ENCODE results near the gene RRM2. TPM values are rescaled to one million over a fixed set of nuclear protein-coding genes. Genes with fewer than 3 reads are reported as not detected.
A peak's percentile ranks its signal among the peaks of the same experiment; 100 is the strongest.

The RRM2 gene
- total and polyA plus RNA-seq, 2 of the 4 experiments (the other 2 are of a cell fraction): 53.6 to 68.5 TPM

DNA sequence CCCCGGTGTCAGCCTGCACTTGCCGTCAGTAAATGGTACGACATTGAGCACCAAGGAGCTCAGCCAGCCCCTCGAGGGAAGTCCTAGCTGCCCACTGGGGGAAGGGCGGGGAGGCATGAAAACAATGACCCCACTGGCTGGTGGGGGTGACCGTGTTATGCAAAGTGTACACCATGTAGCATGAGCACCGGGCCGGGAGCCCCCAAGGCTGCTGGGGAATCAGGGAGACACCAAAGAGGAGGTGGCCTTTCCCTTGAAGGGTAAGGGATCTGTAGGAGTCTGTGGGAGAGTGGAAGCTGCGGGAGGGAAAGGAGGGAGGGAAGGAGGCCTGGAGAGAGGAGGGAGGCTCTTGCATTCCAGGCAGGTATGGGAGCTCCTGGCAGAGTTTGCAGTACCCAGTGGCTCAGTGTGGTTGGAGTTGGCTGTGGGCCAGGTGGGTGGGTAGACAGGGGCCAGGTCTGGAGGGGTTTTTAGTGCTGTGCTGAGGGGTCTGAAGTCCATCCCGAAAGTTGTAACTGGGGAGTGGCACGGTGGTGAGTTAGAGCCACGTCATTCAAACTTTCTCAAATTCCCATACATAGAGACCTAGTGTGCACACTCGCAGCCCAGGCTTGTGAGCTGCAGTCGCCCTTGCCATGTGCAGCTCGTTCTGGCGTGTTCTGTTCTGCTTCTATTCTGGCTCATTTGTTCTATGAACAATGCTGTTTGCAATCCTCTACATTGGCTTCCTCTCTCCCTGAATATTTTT, 22.4 kb downstream of the RRM2 start:
- H3K56ac ChIP-seq (ENCODE audit: extremely low read depth, insufficient read depth, low read length): no peak overlapping the region
- no peaks in the 10 kb centered on the region for H4K20me1 ChIP-seq (ENCODE audit: insufficient read depth, low read length)
- no peak overlapping the region for H2BK5ac ChIP-seq (ENCODE audit: low read depth, low read length, poor library complexity, severe bottlenecking)
- H4K5ac ChIP-seq (ENCODE audit: low read depth, low read length): no peak overlapping the region
- H2BK120ac ChIP-seq (ENCODE audit: low read depth, low read length): no peak overlapping the region
- H4K8ac ChIP-seq (ENCODE audit: low read depth in 2 of 2, low read length in 2 of 2): no peak overlapping the region
- no peak overlapping the region for H3K4me2 ChIP-seq (ENCODE audit: low read depth, low read length)
- no peak overlapping the region; the same call in 1 of the 2 replicates for H3K27ac ChIP-seq (ENCODE audit: insufficient read depth, low read length)
- no peak overlapping the region for H3K4me3 ChIP-seq (ENCODE audit: insufficient read depth, low read depth, low read length)
- no peaks in the 10 kb centered on the region; a peak in 1 of 4 replicates for H3K79me1 ChIP-seq (ENCODE audit: low read depth in 1 of 2, low read length in 2 of 2)
- no peak for DNase-seq
- in situ Hi-C loops (cut with MboI; ENCODE audit: low sequenced_read_pairs): loop anchor here (10.0 kb wide), 1 partner anchor 260 kb away; no protein-coding TSS in a partner anchor
- dilution Hi-C loops (cut with HindIII; ENCODE audit: low sequenced_read_pairs, unreplicated experiment): no loop called here
- no peak overlapping the region for H3K9ac ChIP-seq (ENCODE audit: low read depth, low read length)
- no TSS peak for BruUV-seq (replicated peaks)
- intact Hi-C loops (cut with micrococcal nuclease): no loop called here
- H3K9me3 ChIP-seq (ENCODE audit: control insufficient read depth, insufficient read depth, low read length): no peaks in the 10 kb centered on the region
- H4K91ac ChIP-seq (ENCODE audit: insufficient read depth, low read depth, low read length): no peak overlapping the region
- H2AK9ac ChIP-seq (replicated peaks; ENCODE audit: low read depth, low read length, poor library complexity): no peak overlapping the region
- H2AFZ ChIP-seq (replicated peaks; ENCODE audit: low read length, poor library complexity): peak overlapping the region; percentile 66
- no peak overlapping the region for H3K18ac ChIP-seq (ENCODE audit: low read depth, low read length)
- H3K4me1 ChIP-seq (ENCODE audit: control insufficient read depth, insufficient read depth, low read length): no peaks in the 10 kb centered on the region; the same call in 1 of the 2 replicates
- H3K36me3 ChIP-seq (ENCODE audit: control insufficient read depth, insufficient read depth, low read length): no peaks in the 10 kb centered on the region
- TF ChIP-seq MAFK (IDR thresholded peaks at IDR 0.05; ENCODE audit: low read depth, low read length): no peak
- TF ChIP-seq BHLHE40 (IDR thresholded peaks at IDR 0.05; ENCODE audit: low read depth, low read length): no peak
- TF ChIP-seq, protein P1, sequence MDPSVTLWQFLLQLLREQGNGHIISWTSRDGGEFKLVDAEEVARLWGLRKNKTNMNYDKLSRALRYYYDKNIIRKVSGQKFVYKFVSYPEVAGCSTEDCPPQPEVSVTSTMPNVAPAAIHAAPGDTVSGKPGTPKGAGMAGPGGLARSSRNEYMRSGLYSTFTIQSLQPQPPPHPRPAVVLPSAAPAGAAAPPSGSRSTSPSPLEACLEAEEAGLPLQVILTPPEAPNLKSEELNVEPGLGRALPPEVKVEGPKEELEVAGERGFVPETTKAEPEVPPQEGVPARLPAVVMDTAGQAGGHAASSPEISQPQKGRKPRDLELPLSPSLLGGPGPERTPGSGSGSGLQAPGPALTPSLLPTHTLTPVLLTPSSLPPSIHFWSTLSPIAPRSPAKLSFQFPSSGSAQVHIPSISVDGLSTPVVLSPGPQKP (IDR thresholded peaks at IDR 0.05; ENCODE audit: borderline replicate concordance, low read depth, low read length): no peak
- TF ChIP-seq, protein P2, sequence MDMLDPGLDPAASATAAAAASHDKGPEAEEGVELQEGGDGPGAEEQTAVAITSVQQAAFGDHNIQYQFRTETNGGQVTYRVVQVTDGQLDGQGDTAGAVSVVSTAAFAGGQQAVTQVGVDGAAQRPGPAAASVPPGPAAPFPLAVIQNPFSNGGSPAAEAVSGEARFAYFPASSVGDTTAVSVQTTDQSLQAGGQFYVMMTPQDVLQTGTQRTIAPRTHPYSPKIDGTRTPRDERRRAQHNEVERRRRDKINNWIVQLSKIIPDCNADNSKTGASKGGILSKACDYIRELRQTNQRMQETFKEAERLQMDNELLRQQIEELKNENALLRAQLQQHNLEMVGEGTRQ (IDR thresholded peaks at IDR 0.05; ENCODE audit: low read depth, low read length): no peak
- TF ChIP-seq CEBPB (IDR thresholded peaks at IDR 0.05; ENCODE audit: low read depth, low read length): no peak
- TF ChIP-seq POLR2A (IDR thresholded peaks at IDR 0.05; ENCODE audit: low read depth, low read length): no peak
- no peak for TF ChIP-seq FOS (IDR thresholded peaks at IDR 0.05; ENCODE audit: low read depth, low read length)
- no peak for TF ChIP-seq MXI1 (IDR thresholded peaks at IDR 0.05; ENCODE audit: borderline replicate concordance, low read depth, low read length)
- TF ChIP-seq RCOR1 (IDR thresholded peaks at IDR 0.05; ENCODE audit: insufficient replicate concordance, low read length): no peak
- no peak for TF ChIP-seq SMC3 (IDR thresholded peaks at IDR 0.05; ENCODE audit: low read depth, low read length)
- peaks cover 4% of the 10 kb centered on the region; the same call in 1 of the 2 replicates for H3K9me1 ChIP-seq (ENCODE audit: insufficient read depth, low read length)
- no peak overlapping the region for H3K4ac ChIP-seq (ENCODE audit: low read depth, low read length)
- H3K27me3 ChIP-seq (ENCODE audit: control insufficient read depth, insufficient read depth, low read length): no peaks in the 10 kb centered on the region
- H2BK20ac ChIP-seq (ENCODE audit: low read depth, low read length): no peak overlapping the region
- no peak overlapping the region; the same call in 1 of the 2 replicates for H2AK5ac ChIP-seq (ENCODE audit: low read depth, low read length)
- no peak for ATAC-seq (ENCODE audit: low read depth)
- H3K14ac ChIP-seq (replicated peaks; ENCODE audit: low read depth, low read length): no peak overlapping the region
- 87% methylated on average over 11 of the region's 16 CpGs; no CpG with 5 or more reads in 1 of the 2 experiments for WGBS, 2 experiments (ENCODE audit: extremely low coverage in 2 of 2, insufficient read length in 1 of 2)
- ChIA-PET CTCF (no interaction called here), POLR2A (ENCODE audit: unreplicated experiment) (no interaction called here)
- no peak overlapping the region for H3K23ac ChIP-seq (ENCODE audit: low read depth, low read length)
- H2BK15ac ChIP-seq (ENCODE audit: low read depth, low read length): no peak overlapping the region
